ENCODE measurements around the gene FAM168A. TPM values are rescaled to one million over a fixed set of nuclear protein-coding genes. Genes with fewer than 3 reads are reported as not detected.
"Not testable (repeated sequence)": the region's sequence is repeated elsewhere in the genome, so short reads cannot be mapped to it uniquely, and the experiment has no call there.

Gene FAM168A
- total RNA-seq, 2 experiments from 2014 or later: 11.6 to 11.7 TPM

- POLR2A ChIA-PET: no interaction called here
- CTCF ChIA-PET: interaction anchor here (1.1 kb wide), 2 partner anchors 49 to 91 kb away, joined by 3 read pairs; no protein-coding TSS in a partner anchor
Measured at GRCh38 chr11:73612601-73613140, 14.8 kb upstream of the FAM168A start.

- ChIA-PET CTCF (interaction anchor here (0.6 to 2.1 kb wide), 2 partner anchors 27 to 373 kb away, joined by 3 to 7 read pairs; no protein-coding TSS in a partner anchor), POLR2A (interaction anchor here (0.6 to 1.2 kb wide), 3 partner anchors 48 to 719 kb away, joined by 3 to 8 read pairs (median 3); no protein-coding TSS in a partner anchor)
Measured at GRCh38 chr11:73598719-73599379, 937 bp upstream of the FAM168A start.

GRCh38 chr11:73597336-73597955 is 466 bp downstream of the FAM168A start:
- POLR2A ChIA-PET: no interaction called here
- CTCF ChIA-PET: interaction anchor here (0.6 to 2.1 kb wide), 2 partner anchors 28 to 150 kb away, joined by 4 to 7 read pairs; no protein-coding TSS in a partner anchor

GRCh38 chr11:73596547-73596946 is 1.4 kb downstream of the FAM168A start:
- POLR2A ChIA-PET: no interaction called here
- CTCF ChIA-PET: no interaction called here

- ChIA-PET POLR2A (interaction anchor here (0.5 kb wide), 1 partner anchor 156 kb away, joined by 4 read pairs; no protein-coding TSS in a partner anchor), CTCF (no interaction called here)
Measured at GRCh38 chr11:73592640-73593039, 5.3 kb downstream of the FAM168A start.

- ChIA-PET CTCF (no interaction called here), POLR2A (no interaction called here)
Measured at GRCh38 chr11:73591743-73592142, 6.2 kb downstream of the FAM168A start.

GRCh38 chr11:73590991-73591390 is 6.9 kb downstream of the FAM168A start:
- ChIA-PET POLR2A (interaction anchor here (0.6 to 0.7 kb wide), 2 partner anchors 27 to 810 kb away, joined by 3 to 4 read pairs; no protein-coding TSS in a partner anchor), CTCF (no interaction called here)

- POLR2A ChIA-PET: no interaction called here
- CTCF ChIA-PET: interaction anchor here (0.6 kb wide), 1 partner anchor 29 kb away, joined by 3 read pairs; no protein-coding TSS in a partner anchor
Measured at GRCh38 chr11:73586791-73587190, 11.1 kb downstream of the FAM168A start.

GRCh38 chr11:73585834-73586575 is 11.9 kb downstream of the FAM168A start:
- CTCF ChIA-PET: no interaction called here
- POLR2A ChIA-PET: no interaction called here

GRCh38 chr11:73584831-73585230 is 13.1 kb downstream of the FAM168A start:
- CTCF ChIA-PET: no interaction called here
- POLR2A ChIA-PET: interaction anchor here (0.7 kb wide), 1 partner anchor 41 kb away, joined by 4 read pairs; no protein-coding TSS in a partner anchor

GRCh38 chr11:73582653-73583052 is 15.3 kb downstream of the FAM168A start:
- ChIA-PET CTCF (no interaction called here), POLR2A (no interaction called here)

GRCh38 chr11:73580749-73581148 is 17.2 kb downstream of the FAM168A start:
- POLR2A ChIA-PET: not testable (repeated sequence)
- CTCF ChIA-PET: interaction anchor here (0.7 kb wide), 1 partner anchor 8 kb away, joined by 3 read pairs; no protein-coding TSS in a partner anchor

- ChIA-PET POLR2A (no interaction called here), CTCF (no interaction called here)
Measured at GRCh38 chr11:73579641-73580434, 18.1 kb downstream of the FAM168A start.

GRCh38 chr11:73578592-73579185 is 19.2 kb downstream of the FAM168A start:
- ChIA-PET CTCF (no interaction called here), POLR2A (no interaction called here)

GRCh38 chr11:73577496-73577917 is 20.4 kb downstream of the FAM168A start:
- ChIA-PET POLR2A (no interaction called here), CTCF (interaction anchor here (0.8 to 1.2 kb wide), 2 partner anchors 56 to 82 kb away, joined by 3 to 4 read pairs; no protein-coding TSS in a partner anchor)

GRCh38 chr11:73576185-73576614 is 21.7 kb downstream of the FAM168A start:
- POLR2A ChIA-PET: no interaction called here
- CTCF ChIA-PET: no interaction called here

- CTCF ChIA-PET, POLR2A ChIA-PET: not testable (repeated sequence)
Measured at GRCh38 chr11:73571982-73572381, 25.9 kb downstream of the FAM168A start.

- ChIA-PET CTCF (interaction anchor here (0.6 kb wide), 1 partner anchor 56 kb away, joined by 3 read pairs; no protein-coding TSS in a partner anchor), POLR2A (no interaction called here)
Measured at GRCh38 chr11:73570415-73571114, 27.3 kb downstream of the FAM168A start.

Data from activated CD8-positive, alpha-beta memory T cell treated with anti-CD3 and anti-CD28 coated beads for 36 hours (primary cell).